ENCODE results near the gene KCNH4. TPM values are rescaled to one million over a fixed set of nuclear protein-coding genes. Genes with fewer than 3 reads are reported as not detected.

The KCNH4 gene
- total RNA-seq, 1 donor from 2014 or later, result not detected

DNA sequence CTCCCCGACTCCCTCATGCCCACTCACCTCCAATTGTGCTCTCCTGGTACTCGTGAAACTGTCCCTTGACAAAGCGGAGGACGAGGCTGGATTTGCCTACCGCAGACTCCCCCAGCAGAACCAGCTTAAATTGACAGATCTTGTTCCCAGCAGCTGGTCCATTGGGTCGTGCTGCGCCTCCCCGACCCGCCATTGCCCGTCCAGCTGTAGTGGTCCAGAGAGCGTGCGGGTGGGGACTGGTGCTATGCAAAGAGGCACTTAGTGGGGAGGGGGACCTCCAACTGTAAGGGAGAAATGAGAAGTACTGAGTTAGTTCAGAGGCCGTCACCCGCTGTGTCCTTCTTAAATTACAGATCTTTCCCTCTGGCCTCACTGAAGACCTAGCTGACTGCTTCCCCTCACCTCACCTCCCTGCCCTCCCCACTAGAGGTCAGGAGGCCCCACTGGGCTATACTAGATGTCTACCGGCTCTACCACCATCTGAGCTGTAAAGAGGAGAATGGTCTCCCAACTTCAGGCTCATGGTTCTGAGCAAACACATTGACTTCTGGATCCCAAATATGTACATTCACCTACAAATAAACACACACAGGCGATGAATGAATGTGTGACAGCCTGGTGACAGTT is 50.5 kb downstream of the KCNH4 start:
- H3K36me3 Mint-ChIP-seq (ENCODE audit: unreplicated experiment), result peaks cover 25% of the 10 kb centered on the region
- DNase-seq (ENCODE audit: extremely low spot score, unreplicated experiment), result no peak
- no peaks in the 10 kb centered on the region for H3K9me3 Mint-ChIP-seq (ENCODE audit: unreplicated experiment)
- H3K4me3 Mint-ChIP-seq (ENCODE audit: unreplicated experiment), result no peak overlapping the region
- no peak overlapping the region for H3K27ac Mint-ChIP-seq (ENCODE audit: unreplicated experiment)
- TF ChIP-seq, protein P1, sequence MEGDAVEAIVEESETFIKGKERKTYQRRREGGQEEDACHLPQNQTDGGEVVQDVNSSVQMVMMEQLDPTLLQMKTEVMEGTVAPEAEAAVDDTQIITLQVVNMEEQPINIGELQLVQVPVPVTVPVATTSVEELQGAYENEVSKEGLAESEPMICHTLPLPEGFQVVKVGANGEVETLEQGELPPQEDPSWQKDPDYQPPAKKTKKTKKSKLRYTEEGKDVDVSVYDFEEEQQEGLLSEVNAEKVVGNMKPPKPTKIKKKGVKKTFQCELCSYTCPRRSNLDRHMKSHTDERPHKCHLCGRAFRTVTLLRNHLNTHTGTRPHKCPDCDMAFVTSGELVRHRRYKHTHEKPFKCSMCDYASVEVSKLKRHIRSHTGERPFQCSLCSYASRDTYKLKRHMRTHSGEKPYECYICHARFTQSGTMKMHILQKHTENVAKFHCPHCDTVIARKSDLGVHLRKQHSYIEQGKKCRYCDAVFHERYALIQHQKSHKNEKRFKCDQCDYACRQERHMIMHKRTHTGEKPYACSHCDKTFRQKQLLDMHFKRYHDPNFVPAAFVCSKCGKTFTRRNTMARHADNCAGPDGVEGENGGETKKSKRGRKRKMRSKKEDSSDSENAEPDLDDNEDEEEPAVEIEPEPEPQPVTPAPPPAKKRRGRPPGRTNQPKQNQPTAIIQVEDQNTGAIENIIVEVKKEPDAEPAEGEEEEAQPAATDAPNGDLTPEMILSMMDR (IDR thresholded peaks at IDR 0.05), result no peak
- H3K27me3 Mint-ChIP-seq (ENCODE audit: unreplicated experiment), result no peaks in the 10 kb centered on the region
- peaks cover 19% of the 10 kb centered on the region for H3K4me1 Mint-ChIP-seq (ENCODE audit: unreplicated experiment)

GRCh38 chr17:42129109-42129837 is 51.7 kb downstream of the KCNH4 start:
- Mint-ChIP-seq H3K27ac (ENCODE audit: unreplicated experiment) (no peak overlapping the region), H3K27me3 (ENCODE audit: unreplicated experiment) (no peaks in the 10 kb centered on the region), H3K36me3 (ENCODE audit: unreplicated experiment) (peaks cover 25% of the 10 kb centered on the region), H3K4me3 (ENCODE audit: unreplicated experiment) (no peak overlapping the region), H3K4me1 (ENCODE audit: unreplicated experiment) (peaks cover 16% of the 10 kb centered on the region), H3K9me3 (ENCODE audit: unreplicated experiment) (no peaks in the 10 kb centered on the region)
- DNase-seq (ENCODE audit: extremely low spot score, unreplicated experiment), result no peak
- TF ChIP-seq, protein P1 (IDR thresholded peaks at IDR 0.05), result no peak

GRCh38 chr17:42127414-42127813 is 53.5 kb downstream of the KCNH4 start:
- Mint-ChIP-seq H3K27me3 (ENCODE audit: unreplicated experiment) (no peaks in the 10 kb centered on the region), H3K4me1 (ENCODE audit: unreplicated experiment) (peaks cover 3% of the 10 kb centered on the region), H3K9me3 (ENCODE audit: unreplicated experiment) (no peaks in the 10 kb centered on the region), H3K36me3 (ENCODE audit: unreplicated experiment) (peaks cover 22% of the 10 kb centered on the region), H3K4me3 (ENCODE audit: unreplicated experiment) (no peak overlapping the region), H3K27ac (ENCODE audit: unreplicated experiment) (no peak overlapping the region)
- DNase-seq (ENCODE audit: extremely low spot score, unreplicated experiment), result no peak
- TF ChIP-seq, protein P1 (IDR thresholded peaks at IDR 0.05), result no peak

GRCh38 chr17:42126836-42127235 is 54.1 kb downstream of the KCNH4 start:
- Mint-ChIP-seq H3K4me1 (ENCODE audit: unreplicated experiment) (no peaks in the 10 kb centered on the region), H3K4me3 (ENCODE audit: unreplicated experiment) (no peak overlapping the region), H3K9me3 (ENCODE audit: unreplicated experiment) (no peaks in the 10 kb centered on the region), H3K27ac (ENCODE audit: unreplicated experiment) (no peak overlapping the region), H3K36me3 (ENCODE audit: unreplicated experiment) (peaks cover 22% of the 10 kb centered on the region), H3K27me3 (ENCODE audit: unreplicated experiment) (no peaks in the 10 kb centered on the region)
- DNase-seq (ENCODE audit: extremely low spot score, unreplicated experiment), result no peak
- TF ChIP-seq, protein P1 (IDR thresholded peaks at IDR 0.05), result no peak

DNA sequence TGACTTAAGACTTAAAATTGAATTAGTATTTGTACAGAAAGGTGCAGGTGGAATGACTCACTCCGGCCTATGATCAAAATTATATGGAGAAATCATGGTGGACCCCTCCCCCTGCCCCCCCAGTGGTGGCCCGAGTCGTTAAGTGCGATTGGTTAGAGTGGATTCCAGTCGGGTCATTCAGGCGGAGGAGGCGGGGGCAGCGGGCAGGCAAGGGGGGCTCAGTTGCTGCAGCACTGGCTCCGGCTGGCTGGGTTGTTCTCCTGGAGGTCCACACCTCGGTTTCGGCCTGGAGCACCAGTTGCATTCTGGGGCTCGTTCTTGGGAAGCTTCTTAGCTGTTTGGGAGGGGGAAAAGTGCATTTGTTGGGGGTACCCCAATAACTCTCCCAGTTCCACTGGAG is 55.4 kb downstream of the KCNH4 start:
- TF ChIP-seq, protein P1 (IDR thresholded peaks at IDR 0.05), result no peak
- Mint-ChIP-seq H3K27me3 (ENCODE audit: unreplicated experiment) (no peaks in the 10 kb centered on the region), H3K27ac (ENCODE audit: unreplicated experiment) (no peak overlapping the region), H3K36me3 (ENCODE audit: unreplicated experiment) (peaks cover 19% of the 10 kb centered on the region), H3K4me3 (ENCODE audit: unreplicated experiment) (no peak overlapping the region), H3K9me3 (ENCODE audit: unreplicated experiment) (no peaks in the 10 kb centered on the region), H3K4me1 (ENCODE audit: unreplicated experiment) (peaks cover 3% of the 10 kb centered on the region)
- no peak for DNase-seq (ENCODE audit: extremely low spot score, unreplicated experiment)
